HepG2 (cell line): ENCODE results near the gene SMARCA2. TPM values are rescaled to one million over a fixed set of nuclear protein-coding genes. Genes with fewer than 3 reads are reported as not detected.

Experiments used
- ERF ChIP-seq: IDR thresholded peaks from 2 replicates; pipeline ENCODE4 v1.6.1; 2018; ENCODE audit warnings: missing biosample characterization, missing genetic modification reagents
- FOSL2 ChIP-seq: sonication (generic); formaldehyde crosslinking; IDR thresholded peaks from 2 replicates; pipeline ENCODE4 v1.4.0; 2020; ENCODE audit warnings: missing genetic modification reagents
- NFKB2 ChIP-seq: sonication (generic); formaldehyde crosslinking; IDR thresholded peaks from 2 replicates; pipeline ENCODE4 v1.4.0; 2020; ENCODE audit warnings: missing genetic modification reagents, borderline replicate concordance
- NR2F6 ChIP-seq, 2 experiments: IDR thresholded peaks; 2 replicates each; pipeline ENCODE4 v1.6.1; 2016; ENCODE audit warnings: antibody characterized with exemption in 1 of 2, mild to moderate bottlenecking in 1 of 2
- ZBTB40 ChIP-seq, 2 experiments: fragments of 450-650 bp in 1 of 2; sonication (generic) in 1 of 2; formaldehyde crosslinking in 1 of 2; IDR thresholded peaks; 2 replicates each; pipeline versions ENCODE4 v1.6.1 to v1.8.0; 2016 to 2022; ENCODE audit warnings: antibody characterized with exemption in 1 of 2, mild to moderate bottlenecking in 1 of 2, missing genetic modification reagents in 1 of 2
- ZBTB43 ChIP-seq: sonication (generic); formaldehyde crosslinking; conservative IDR thresholded peaks from 2 replicates; pipeline ENCODE4 v1.4.0; 2020; ENCODE audit warnings: missing genetic modification reagents
- ZFP36L1 ChIP-seq: sonication (generic); formaldehyde crosslinking; IDR thresholded peaks from 2 replicates; pipeline ENCODE4 v1.8.0; 2022; ENCODE audit warnings: mild to moderate bottlenecking, missing genetic modification reagents, moderate library complexity
- ZNF225 ChIP-seq: sonication (generic); formaldehyde crosslinking; IDR thresholded peaks from 2 replicates; pipeline ENCODE4 v1.4.0; 2020; ENCODE audit warnings: mild to moderate bottlenecking, missing genetic modification reagents
- ZNF263 ChIP-seq: sonication (generic); formaldehyde crosslinking; IDR thresholded peaks from 2 replicates; pipeline ENCODE4 v1.4.0; 2020; ENCODE audit warnings: missing genetic modification reagents
- ZNF441 ChIP-seq: sonication (generic); formaldehyde crosslinking; IDR thresholded peaks from 2 replicates; pipeline ENCODE4 v1.7.0; 2021; ENCODE audit warnings: missing genetic modification reagents, borderline replicate concordance
- ZNF616 ChIP-seq: sonication (generic); formaldehyde crosslinking; IDR thresholded peaks from 2 replicates; pipeline ENCODE4 v1.5.0; 2020; ENCODE audit warnings: low read depth, mild to moderate bottlenecking, missing genetic modification reagents
- ZNF704 ChIP-seq: sonication (generic); formaldehyde crosslinking; IDR thresholded peaks from 2 replicates; pipeline ENCODE4 v1.8.1; 2023; ENCODE audit warnings: mild to moderate bottlenecking, inconsistent platforms, moderate library complexity, missing genetic modification reagents, borderline replicate concordance
- ZNF800 ChIP-seq: sonication (generic); formaldehyde crosslinking; IDR thresholded peaks from 2 replicates; pipeline ENCODE4 v1.4.0; 2020; ENCODE audit warnings: missing genetic modification reagents
- polyA plus RNA-seq, 8 experiments: library from polyadenylated mRNA; depleted of rRNA in 3 of 8; stranded (reverse) in 7 of 8; unstranded in 1 of 8; fragments of >200 nt; fragmentation: Illumina TruSeq in 4 of 8; extraction: Trizol in 4 of 8; gene quantifications; 2 replicates each; pipeline versions ENCODE4 v1.2.1 to v1.2.3, GENCODE V29; 2011 to 2016; ENCODE audit warnings: low read depth in 4 of 8, missing spikeins in 1 of 8, mixed read lengths in 1 of 8; ENCODE audit not compliant: insufficient read depth in 1 of 8
- total RNA-seq, 5 experiments: library from RNA; depleted of rRNA; stranded (reverse); fragments of >200 nt; fragmentation: Illumina TruSeq; extraction: Trizol; gene quantifications; 2 replicates each; pipeline ENCODE4 v1.2.3, GENCODE V29; 2016; ENCODE audit warnings: low read depth in 1 of 5

Gene SMARCA2
- total and polyA plus RNA-seq, 2 of the 13 experiments (the other 11 are each of a cell fraction or from before 2014, with no cell fraction given) = 22.5 to 23.7 TPM

GRCh38 chr9:2017331-2018161, 2.4 kb downstream of the SMARCA2 start (continued):
- peak; percentile 36; the same call in 1 of the 2 replicates for TF ChIP-seq ZNF704
- 0 out of 2 replicates have a peak, but pooled peaks have one; percentile 65 for TF ChIP-seq NFKB2 (CRISPR knock-in tag)
- no peak for TF ChIP-seq ZBTB40 (IDR thresholded peaks at IDR 0.05)
- TF ChIP-seq ZBTB40 (CRISPR knock-in tag; IDR thresholded peaks at IDR 0.05) = no peak; the same call in 1 of the 2 replicates
- peak; percentile 25; the same call in 1 of the 2 replicates for TF ChIP-seq ZNF441 (CRISPR knock-in tag)
- 0 out of 2 replicates have a peak, but pooled peaks have one; percentile 18 for TF ChIP-seq ERF (CRISPR knock-in tag)
- no peak for TF ChIP-seq ZFP36L1 (CRISPR knock-in tag)
- TF ChIP-seq ZNF616 (CRISPR knock-in tag) = no peak
- peak; percentile 78; the same call in 1 of the 2 replicates for TF ChIP-seq ZNF800
- TF ChIP-seq ZBTB43 = peak; percentile 96
- no peak for TF ChIP-seq ZNF263 (CRISPR knock-in tag)
- 0 out of 2 replicates have a peak, but pooled peaks have one; percentile 6 for TF ChIP-seq FOSL2
- 0 out of 2 replicates have a peak, but pooled peaks have one; percentile 19 for TF ChIP-seq ZNF225 (CRISPR knock-in tag)
- no peak for TF ChIP-seq NR2F6 (IDR thresholded peaks at IDR 0.05)
- TF ChIP-seq NR2F6 (CRISPR knock-in tag; IDR thresholded peaks at IDR 0.05) = no peak
